Peyer's patch (tissue), 4 donors: ENCODE results near the gene ELOVL3. TPM values are rescaled to one million over a fixed set of nuclear protein-coding genes. Genes with fewer than 3 reads are reported as not detected.

Experiments
- DNase-seq, 3 donors: peaks; one replicate each; pipeline ENCODE4 v3.0.0-alpha.2; 2017 to 2019
- H3K27ac ChIP-seq, 4 donors: fragments of 200-600 bp; sonication (generic); one replicate each; pipeline ENCODE4 v1.5.1; 2016 to 2019
- H3K27me3 ChIP-seq, 2 donors: fragments of 200-600 bp; sonication (generic); one replicate each; pipeline ENCODE4 v1.5.1; 2019
- H3K36me3 ChIP-seq, 3 donors: fragments of 200-600 bp; sonication (generic); one replicate each; pipeline ENCODE4 v1.5.1; 2016 to 2019
- H3K4me1 ChIP-seq, 4 donors: fragments of 200-600 bp; sonication (generic); one replicate each; pipeline ENCODE4 v1.5.1; 2016 to 2019
- H3K4me3 ChIP-seq, 4 donors: fragments of 200-600 bp; sonication (generic); 1 replicate in 3 of 4; 2 replicates in 1 of 4; pipeline ENCODE4 v1.5.1; 2016 to 2019; ENCODE audit warnings: mild to moderate bottlenecking in 1 of 4
- H3K9me3 ChIP-seq, 4 donors: fragments of 200-600 bp; sonication (generic); one replicate each; pipeline ENCODE4 v1.5.1; 2016 to 2019; ENCODE audit warnings: mild to moderate bottlenecking in 1 of 4
- POLR2A ChIP-seq, 2 donors: fragments of 450-650 bp; IDR thresholded peaks; one replicate each; pipeline ENCODE4 v1.5.1; 2017; ENCODE audit warnings: antibody characterized with exemption in 2 of 2, mild to moderate bottlenecking in 2 of 2, moderate library complexity in 2 of 2
- total RNA-seq, 4 donors: library from RNA; depleted of rRNA; stranded (reverse); fragments of >200 nt; gene quantifications; one replicate each; pipeline ENCODE4 v1.1.0, GENCODE V29; 2016
- TF ChIP-seq, protein P1 (sequence below), 6 experiments: fragments of 450-650 bp in 4 of 6; fragments of 200-600 bp in 2 of 6; sonication (generic) in 1 of 6; IDR thresholded peaks; one replicate each; pipeline ENCODE4 v1.5.1; 2017 to 2019; ENCODE audit warnings: antibody characterized with exemption in 6 of 6, mild to moderate bottlenecking in 3 of 6, moderate library complexity in 1 of 6

Gene ELOVL3
- total RNA-seq, 4 donors from 2014 or later, result not detected

- Histone ChIP-seq H3K4me3 (no peak overlapping the region), H3K9me3 (no peaks in the 10 kb centered on the region), H3K4me1 (peaks cover 0 to 5% (median 0%) of the 10 kb centered on the region in 4 donors), H3K27me3 (no peaks in the 10 kb centered on the region), H3K27ac (no peak overlapping the region), H3K36me3 (no peaks in the 10 kb centered on the region)
- TF ChIP-seq, protein P1, sequence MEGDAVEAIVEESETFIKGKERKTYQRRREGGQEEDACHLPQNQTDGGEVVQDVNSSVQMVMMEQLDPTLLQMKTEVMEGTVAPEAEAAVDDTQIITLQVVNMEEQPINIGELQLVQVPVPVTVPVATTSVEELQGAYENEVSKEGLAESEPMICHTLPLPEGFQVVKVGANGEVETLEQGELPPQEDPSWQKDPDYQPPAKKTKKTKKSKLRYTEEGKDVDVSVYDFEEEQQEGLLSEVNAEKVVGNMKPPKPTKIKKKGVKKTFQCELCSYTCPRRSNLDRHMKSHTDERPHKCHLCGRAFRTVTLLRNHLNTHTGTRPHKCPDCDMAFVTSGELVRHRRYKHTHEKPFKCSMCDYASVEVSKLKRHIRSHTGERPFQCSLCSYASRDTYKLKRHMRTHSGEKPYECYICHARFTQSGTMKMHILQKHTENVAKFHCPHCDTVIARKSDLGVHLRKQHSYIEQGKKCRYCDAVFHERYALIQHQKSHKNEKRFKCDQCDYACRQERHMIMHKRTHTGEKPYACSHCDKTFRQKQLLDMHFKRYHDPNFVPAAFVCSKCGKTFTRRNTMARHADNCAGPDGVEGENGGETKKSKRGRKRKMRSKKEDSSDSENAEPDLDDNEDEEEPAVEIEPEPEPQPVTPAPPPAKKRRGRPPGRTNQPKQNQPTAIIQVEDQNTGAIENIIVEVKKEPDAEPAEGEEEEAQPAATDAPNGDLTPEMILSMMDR (IDR thresholded peaks at IDR 0.05), result no peak
- TF ChIP-seq POLR2A (IDR thresholded peaks at IDR 0.05), result no peak
- DNase-seq, result no peak
Observed at GRCh38 chr10:102222797-102223196, 3.3 kb upstream of the ELOVL3 start.

GRCh38 chr10:102226542-102226870, 407 bp downstream of the ELOVL3 start:
- H3K36me3 ChIP-seq, result no peaks in the 10 kb centered on the region
- H3K9me3 ChIP-seq, result no peaks in the 10 kb centered on the region
- no peak for DNase-seq
- H3K27me3 ChIP-seq, result peaks cover 0 to 9% of the 10 kb centered on the region in 2 donors
- peaks cover 0 to 23% (median 11%) of the 10 kb centered on the region in 4 donors for H3K4me1 ChIP-seq
- no peak for TF ChIP-seq POLR2A (IDR thresholded peaks at IDR 0.05)
- TF ChIP-seq, protein P1 (IDR thresholded peaks at IDR 0.05), result no peak
- peak overlapping the region in 2 of 4 donors; percentile 31 to 35 for H3K4me3 ChIP-seq
- H3K27ac ChIP-seq, result no peak overlapping the region

GRCh38 chr10:102227050-102227449, 951 bp downstream of the ELOVL3 start:
- Histone ChIP-seq H3K36me3 (no peaks in the 10 kb centered on the region), H3K4me3 (no peak overlapping the region), H3K4me1 (peaks cover 0 to 28% (median 14%) of the 10 kb centered on the region in 4 donors), H3K27me3 (peaks cover 0 to 10% of the 10 kb centered on the region in 2 donors), H3K27ac (no peak overlapping the region), H3K9me3 (no peaks in the 10 kb centered on the region)
- DNase-seq, result no peak
- no peak for TF ChIP-seq POLR2A (IDR thresholded peaks at IDR 0.05)
- TF ChIP-seq, protein P1 (IDR thresholded peaks at IDR 0.05), result no peak

GRCh38 chr10:102229810-102230263, 3.7 kb downstream of the ELOVL3 start:
- H3K4me3 ChIP-seq, result peak overlapping the region in 3 of 4 donors; percentile 57 to 62 (median 59)
- peak; percentile 79 to 93 (median 89) for DNase-seq

GRCh38 chr10:102230264-102230860, 4.3 kb downstream of the ELOVL3 start:
- no peak overlapping the region for H3K27ac ChIP-seq
- H3K27me3 ChIP-seq, result peaks cover 0 to 10% of the 10 kb centered on the region in 2 donors
- peaks cover 0 to 28% (median 14%) of the 10 kb centered on the region in 4 donors for H3K4me1 ChIP-seq
- no peaks in the 10 kb centered on the region for H3K36me3 ChIP-seq
- H3K4me3 ChIP-seq, result peak overlapping the region; percentile 31 to 62 (median 58)
- no peaks in the 10 kb centered on the region for H3K9me3 ChIP-seq
- DNase-seq, result peak in 2 of 3 donors; percentile 56 to 61
- TF ChIP-seq, protein P1 (IDR thresholded peaks at IDR 0.05), result no peak
- no peak for TF ChIP-seq POLR2A (IDR thresholded peaks at IDR 0.05)

More at GRCh38 chr10:102229810-102230263, 3.7 kb downstream of the ELOVL3 start:
- TF ChIP-seq, protein P1 (IDR thresholded peaks at IDR 0.05), result peak; percentile 79 to 96 (median 94)
- no peak for TF ChIP-seq POLR2A (IDR thresholded peaks at IDR 0.05)
- peaks cover 0 to 28% (median 14%) of the 10 kb centered on the region in 4 donors for H3K4me1 ChIP-seq
- no peak overlapping the region for H3K27ac ChIP-seq
- no peaks in the 10 kb centered on the region for H3K36me3 ChIP-seq
- no peaks in the 10 kb centered on the region for H3K9me3 ChIP-seq
- peaks cover 0 to 10% of the 10 kb centered on the region in 2 donors for H3K27me3 ChIP-seq
